Measurements from ENCODE around the gene USP24. TPM values are rescaled to one million over a fixed set of nuclear protein-coding genes. Genes with fewer than 3 reads are reported as not detected.
A peak's percentile ranks its signal among the peaks of the same experiment; 100 is the strongest.

USP24 gene
- total RNA-seq, 1 donor from 2014 or later = 30.8 TPM

DNA sequence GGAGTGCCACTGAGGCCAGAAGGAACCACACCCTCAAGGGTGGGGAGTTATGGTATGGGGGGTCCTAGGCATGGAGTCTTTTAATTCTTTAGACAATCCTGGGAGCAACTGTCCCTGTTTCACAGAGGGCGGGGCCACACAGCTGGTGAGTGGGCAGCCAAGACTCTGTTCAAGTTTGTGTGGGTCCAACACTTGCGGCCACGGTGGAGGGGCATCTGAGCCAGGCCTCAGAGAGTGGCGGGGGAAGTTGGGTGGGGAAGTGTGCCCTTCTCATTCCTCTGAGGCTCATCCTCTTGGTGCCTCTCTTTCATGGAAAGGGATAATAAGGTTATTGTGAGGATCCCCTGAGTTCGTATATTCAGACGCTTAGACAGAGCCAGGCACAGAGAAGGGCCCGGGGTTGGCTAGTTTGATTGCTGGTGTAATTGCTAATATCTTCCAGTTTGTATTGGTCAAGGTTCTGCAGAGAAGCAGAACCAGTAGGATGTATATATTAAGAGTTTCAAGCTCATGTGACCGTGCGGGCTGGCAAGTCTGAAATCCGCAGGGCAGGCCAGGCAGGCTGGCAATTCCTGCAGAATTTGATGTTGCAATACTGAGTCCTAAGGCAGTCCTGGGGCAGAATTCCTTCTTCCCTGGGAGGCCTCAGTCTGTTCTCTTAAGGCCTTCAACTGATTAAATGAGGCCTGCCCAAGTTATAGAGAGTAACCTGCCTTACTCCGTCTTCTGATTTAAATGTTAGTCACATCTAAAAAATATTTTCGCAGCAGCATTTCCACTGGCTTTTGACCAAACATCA lies 159.9 kb downstream of the USP24 start:
- Histone ChIP-seq H3K27me3 (ENCODE audit: insufficient read depth, low read length) (peaks cover 4% of the 10 kb centered on the region), H3K36me3 (ENCODE audit: insufficient read depth, low read length) (no peaks in the 10 kb centered on the region), H3K4me3 (ENCODE audit: insufficient read depth, low read depth, low read length) (no peak overlapping the region), H4K20me1 (ENCODE audit: insufficient read depth, low read length) (no peaks in the 10 kb centered on the region), H2AFZ (ENCODE audit: low read depth, low read length) (no peak overlapping the region), H3K9ac (ENCODE audit: low read length) (no peak overlapping the region), H3K4me2 (ENCODE audit: low read length) (no peak overlapping the region), H3K4me1 (ENCODE audit: insufficient read depth, low read length) (no peaks in the 10 kb centered on the region), H3K9me3 (ENCODE audit: insufficient read depth, low read depth, low read length) (no peaks in the 10 kb centered on the region), H3K79me2 (ENCODE audit: insufficient read depth, low read length) (no peaks in the 10 kb centered on the region), H3K27ac (ENCODE audit: low read depth, low read length) (no peak overlapping the region)
- Mint-ChIP-seq H3K4me1 (ENCODE audit: low read depth, unreplicated experiment) (peaks cover 4% of the 10 kb centered on the region), H3K36me3 (ENCODE audit: low read depth, unreplicated experiment) (no peaks in the 10 kb centered on the region), H3K4me3 (ENCODE audit: unreplicated experiment) (no peak overlapping the region), H3K27ac (ENCODE audit: unreplicated experiment) (peak overlapping the region; percentile 62), H3K27me3 (ENCODE audit: low read depth, unreplicated experiment) (peaks cover 30% of the 10 kb centered on the region), H3K9me3 (ENCODE audit: unreplicated experiment) (no peaks in the 10 kb centered on the region)
- no peak for FAIRE-seq
- TF ChIP-seq CTCF (IDR thresholded peaks at IDR 0.05; ENCODE audit: insufficient read depth, low read depth, low read length) (no peak), EZH2 (IDR thresholded peaks at IDR 0.05; ENCODE audit: insufficient read depth, low read length) (no peak)
- DNase-seq (ENCODE audit: low read depth) = no peak

GRCh38 chr1:55054396-55054795 lies 160.8 kb downstream of the USP24 start:
- H3K4me1 ChIP-seq (ENCODE audit: insufficient read depth, low read length) = peaks cover 5% of the 10 kb centered on the region
- FAIRE-seq (no peak), DNase-seq (ENCODE audit: low read depth) (no peak)
- H3K27me3 Mint-ChIP-seq (ENCODE audit: low read depth, unreplicated experiment) = peaks cover 26% of the 10 kb centered on the region
- H3K4me3 ChIP-seq (ENCODE audit: insufficient read depth, low read depth, low read length) = no peak overlapping the region
- peaks cover 4% of the 10 kb centered on the region for H3K4me1 Mint-ChIP-seq (ENCODE audit: low read depth, unreplicated experiment)
- no peaks in the 10 kb centered on the region for H3K9me3 ChIP-seq (ENCODE audit: insufficient read depth, low read depth, low read length)
- no peak overlapping the region for H3K4me3 Mint-ChIP-seq (ENCODE audit: unreplicated experiment)
- no peak for TF ChIP-seq CTCF (IDR thresholded peaks at IDR 0.05; ENCODE audit: insufficient read depth, low read depth, low read length)
- no peak for TF ChIP-seq EZH2 (IDR thresholded peaks at IDR 0.05; ENCODE audit: insufficient read depth, low read length)
- H3K9me3 Mint-ChIP-seq (ENCODE audit: unreplicated experiment) = no peaks in the 10 kb centered on the region
- H3K27ac ChIP-seq (ENCODE audit: low read depth, low read length) = no peak overlapping the region
- H3K27ac Mint-ChIP-seq (ENCODE audit: unreplicated experiment) = no peak overlapping the region
- no peaks in the 10 kb centered on the region for H3K36me3 ChIP-seq (ENCODE audit: insufficient read depth, low read length)
- H2AFZ ChIP-seq (ENCODE audit: low read depth, low read length) = no peak overlapping the region
- no peak overlapping the region for H3K9ac ChIP-seq (ENCODE audit: low read length)
- H3K27me3 ChIP-seq (ENCODE audit: insufficient read depth, low read length) = peaks cover 4% of the 10 kb centered on the region
- no peak overlapping the region for H3K4me2 ChIP-seq (ENCODE audit: low read length)
- H3K36me3 Mint-ChIP-seq (ENCODE audit: low read depth, unreplicated experiment) = no peaks in the 10 kb centered on the region
- H3K79me2 ChIP-seq (ENCODE audit: insufficient read depth, low read length) = no peaks in the 10 kb centered on the region
- H4K20me1 ChIP-seq (ENCODE audit: insufficient read depth, low read length) = no peaks in the 10 kb centered on the region

All from astrocyte (in vitro differentiated cells and primary cell).